SK-N-SH (cell line): ENCODE measurements around the gene JMJD6. TPM values are rescaled to one million over a fixed set of nuclear protein-coding genes. Genes with fewer than 3 reads are reported as not detected.

Experiments used
- CTCF ChIA-PET: fragments of 300-600, 350-600 bp; formaldehyde crosslinking; extraction: SDS; loops from one replicate; lab custom pipeline; 2021; lab: Yijun Ruan, JAX
- POLR2A ChIA-PET: fragments of 350-600 bp; sonication (Branson Sonifier 250); formaldehyde crosslinking; extraction: SDS; loops from one replicate; lab custom pipeline; 2020; ENCODE audit warnings: antibody characterized with exemption, inconsistent platforms; lab: Yijun Ruan, JAX
- DNase-seq: peaks from one replicate; pipeline ENCODE4 v3.0.0; 2012
- H2AFZ ChIP-seq: fragments of 200-600 bp; sonication (generic); 2 replicates; pipeline ENCODE4 v1.8.1; 2016; ENCODE audit warnings: antibody characterized with exemption, mild to moderate bottlenecking, low read depth
- H3F3A ChIP-seq: fragments of 200-600 bp; sonication (generic); replicated peaks from 2 replicates; pipeline ENCODE3; 2016; ENCODE audit warnings: antibody characterized with exemption, mild to moderate bottlenecking; ENCODE audit not compliant: insufficient read depth
- H3K27ac ChIP-seq, 2 experiments: fragments of 200-500 bp in 1 of 2; fragments of 200-600 bp in 1 of 2; sonication (Bioruptor generic) in 1 of 2; sonication (generic), shearing (Covaris generic) in 1 of 2; 2 replicates each; pipeline versions ENCODE4 v1.5.1 to v1.6.1; 2014 to 2016; ENCODE audit warnings: low read depth in 2 of 2, inconsistent platforms in 1 of 2, low read length in 1 of 2, mild to moderate bottlenecking in 1 of 2, mixed read lengths in 1 of 2
- H3K27me3 ChIP-seq: fragments of 200-600 bp; sonication (generic), shearing (Covaris generic); 2 replicates; pipeline ENCODE4 v1.6.1; 2016; ENCODE audit warnings: mixed run types; ENCODE audit not compliant: insufficient read depth
- H3K36me3 ChIP-seq, 2 experiments: fragments of 200-500 bp in 1 of 2; fragments of 200-600 bp in 1 of 2; sonication (Bioruptor generic) in 1 of 2; sonication (generic) in 1 of 2; replicated peaks in 1 of 2; 2 replicates each; pipeline versions ENCODE3 to v1.5.1; 2014 to 2016; ENCODE audit warnings: low read length in 1 of 2, mild to moderate bottlenecking in 1 of 2; ENCODE audit not compliant: insufficient read depth in 2 of 2, control insufficient read depth in 1 of 2
- H3K4me1 ChIP-seq, 2 experiments: fragments of 200-500 bp in 1 of 2; fragments of 200-600 bp in 1 of 2; sonication (Bioruptor generic) in 1 of 2; sonication (generic), shearing (Covaris generic) in 1 of 2; 2 replicates each; pipeline versions ENCODE4 v1.5.1 to v1.6.1; 2014 to 2016; ENCODE audit warnings: low read depth in 1 of 2, low read length in 1 of 2, mixed run types in 1 of 2; ENCODE audit not compliant: insufficient read depth in 2 of 2, control insufficient read depth in 1 of 2
- H3K4me2 ChIP-seq: fragments of 200-600 bp; sonication (generic), shearing (Covaris generic); 2 replicates; pipeline ENCODE4 v1.6.1; 2017; ENCODE audit warnings: mixed run types
- H3K4me3 ChIP-seq, 2 experiments: fragments of 200-500 bp in 1 of 2; fragments of 200-600 bp in 1 of 2; sonication (Bioruptor generic) in 1 of 2; sonication (generic), shearing (Covaris generic) in 1 of 2; 2 replicates each; pipeline versions ENCODE4 v1.5.1 to v1.8.1; 2014 to 2016; ENCODE audit warnings: low read depth in 2 of 2, inconsistent platforms in 1 of 2, low read length in 1 of 2, mild to moderate bottlenecking in 1 of 2, mixed read lengths in 1 of 2, moderate library complexity in 1 of 2
- H3K79me2 ChIP-seq: fragments of 200-600 bp; sonication (generic); 2 replicates; pipeline ENCODE4 v1.8.1; 2017; ENCODE audit warnings: mild to moderate bottlenecking; ENCODE audit not compliant: insufficient read depth
- H3K9ac ChIP-seq: fragments of 200-600 bp; sonication (generic); 2 replicates; pipeline ENCODE4 v1.6.1; 2017; ENCODE audit warnings: mixed run types
- H3K9me2 ChIP-seq: fragments of 200-600 bp; sonication (generic); 2 replicates; pipeline ENCODE4 v1.6.1; 2017; ENCODE audit warnings: mixed run types
- H3K9me3 ChIP-seq: fragments of 200-600 bp; sonication (generic); 2 replicates; pipeline ENCODE4 v1.6.1; 2017; ENCODE audit warnings: mixed run types, mild to moderate bottlenecking, moderate library complexity
- H4K20me1 ChIP-seq: fragments of 200-600 bp; sonication (generic); 2 replicates; pipeline ENCODE4 v1.6.1; 2017; ENCODE audit warnings: mild to moderate bottlenecking, mixed run types; ENCODE audit not compliant: insufficient read depth
- EZH2phosphoT487 ChIP-seq: fragments of 200-600 bp; sonication (generic); IDR thresholded peaks from 2 replicates; pipeline ENCODE4 v1.6.1; 2017; ENCODE audit warnings: low read depth, mixed run types, mild to moderate bottlenecking, antibody characterized with exemption, moderate library complexity, borderline replicate concordance
- FOXJ3 ChIP-seq: sonication (generic); formaldehyde crosslinking; IDR thresholded peaks from 2 replicates; pipeline ENCODE4 v1.5.1; 2020; ENCODE audit warnings: mild to moderate bottlenecking, missing genetic modification reagents
- MEF2A ChIP-seq: IDR thresholded peaks from 2 replicates; pipeline ENCODE4 v1.4.0; 2012; ENCODE audit warnings: low read depth, borderline replicate concordance
- NFIC ChIP-seq: IDR thresholded peaks from 2 replicates; pipeline ENCODE4 v1.4.0; 2012; ENCODE audit warnings: borderline replicate concordance
- RAD21 ChIP-seq: IDR thresholded peaks from 2 replicates; pipeline ENCODE4 v1.6.1; 2012; ENCODE audit warnings: mild to moderate bottlenecking, low read length
- RCOR1 ChIP-seq: fragments of 150-350 bp; IDR thresholded peaks from 2 replicates; pipeline ENCODE4 v1.6.1; 2017; ENCODE audit warnings: antibody characterized with exemption, low read length
- RFX5 ChIP-seq: IDR thresholded peaks from 2 replicates; pipeline ENCODE4 v1.6.1; 2012; ENCODE audit warnings: mild to moderate bottlenecking, improper control_type of control experiment, low read length
- SMC3 ChIP-seq: IDR thresholded peaks from 2 replicates; pipeline ENCODE4 v1.6.1; 2012; ENCODE audit warnings: low read depth, low read length, improper control_type of control experiment
- TAF1 ChIP-seq: IDR thresholded peaks from 2 replicates; pipeline ENCODE4 v1.6.1; 2012; ENCODE audit warnings: low read depth, mild to moderate bottlenecking, low read length, moderate library complexity, borderline replicate concordance
- USF1 ChIP-seq: IDR thresholded peaks from 2 replicates; pipeline ENCODE4 v1.4.0; 2012; ENCODE audit warnings: low read depth, borderline replicate concordance
- YY1 ChIP-seq: IDR thresholded peaks from 2 replicates; pipeline ENCODE4 v1.4.0; 2012; ENCODE audit warnings: low read depth, mild to moderate bottlenecking
- WGBS: methylation state at CpG from one replicate; pipeline ENCODE4 v1.1.6; 2017; ENCODE audit warnings: low lambda C conversion rate; 5-methylcytosine and 5-hydroxymethylcytosine counted together
- polyA plus RNA-seq, 3 experiments: library from polyadenylated mRNA; depleted of rRNA; stranded (reverse); fragments of >200 nt; gene quantifications; 2 replicates each; pipeline ENCODE4 v1.2.3, GENCODE V29; 2012
- TF ChIP-seq, protein P1 (sequence below): fragments of 200-600 bp; sonication (generic); IDR thresholded peaks from 2 replicates; pipeline ENCODE4 v1.6.1; 2017; ENCODE audit warnings: antibody characterized with exemption, mild to moderate bottlenecking, moderate library complexity

JMJD6 gene
- polyA plus RNA-seq, 1 of the 3 experiments (the other 2 are of a cell fraction) = 23.3 TPM

DNA sequence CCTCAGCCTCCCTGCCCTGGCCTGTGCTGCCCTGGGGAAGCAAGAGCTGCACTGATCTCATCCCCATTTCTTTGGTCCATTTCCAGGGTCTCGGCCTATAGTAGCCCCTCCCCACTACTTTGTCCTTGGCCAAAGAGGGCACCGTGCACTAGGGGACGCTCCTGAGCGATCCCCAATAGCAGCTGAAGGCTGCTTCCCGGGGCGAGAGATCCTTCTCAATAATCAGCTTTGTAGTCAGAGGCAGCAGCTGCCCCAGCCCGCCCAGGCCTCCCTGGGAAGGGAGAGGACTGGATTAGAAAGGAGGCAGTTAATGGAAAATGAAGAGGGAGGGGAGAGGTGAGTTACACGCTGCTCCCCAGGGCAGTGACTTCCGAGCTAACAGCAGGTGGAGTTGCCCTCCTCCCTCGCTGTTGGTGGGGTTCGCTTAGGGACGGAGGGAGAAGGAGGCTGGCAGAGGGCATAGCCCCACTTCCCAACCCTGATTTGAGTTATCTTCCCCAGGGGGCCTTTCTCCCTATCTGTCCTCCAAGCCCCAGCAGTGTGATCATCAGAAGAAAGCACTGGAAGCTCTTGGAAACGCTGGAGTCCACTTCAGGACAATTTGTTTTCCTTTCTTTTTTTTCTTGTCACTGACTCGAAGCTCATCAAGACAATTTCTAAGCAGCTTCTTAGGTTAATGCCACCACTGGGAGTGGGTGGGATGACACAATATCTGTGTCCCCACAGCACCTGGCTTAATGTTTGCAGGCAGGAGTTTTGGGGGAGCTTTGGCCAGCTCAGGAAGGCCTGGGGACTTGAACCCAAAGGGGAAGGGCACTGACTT, 18.2 kb downstream of the JMJD6 start:
- peaks cover 30% of the 10 kb centered on the region for H4K20me1 ChIP-seq
- peak overlapping the region; percentile 96 for H3K4me2 ChIP-seq
- no peaks in the 10 kb centered on the region for H3K9me3 ChIP-seq
- POLR2A ChIA-PET = interaction anchor here (1.1 to 1.6 kb wide), 2 partner anchors 18 to 35 kb away, joined by 3 to 4 read pairs; partner anchors contain the start of genes JMJD6 and METTL23
- CTCF ChIA-PET = interaction anchor here (0.7 to 14.3 kb wide), 10 partner anchors 11 to 348 kb away, joined by 3 to 255 read pairs (median 4); no protein-coding TSS in a partner anchor
- 93% methylated on average over 14 of the region's 14 CpGs for WGBS
- TF ChIP-seq RCOR1 (no peak), MEF2A (no peak), SMC3 (no peak), NFIC (no peak), USF1 (no peak), EZH2phosphoT487 (no peak), YY1 (no peak), TAF1 (no peak), RFX5 (no peak), RAD21 (no peak)
- TF ChIP-seq, protein P1, sequence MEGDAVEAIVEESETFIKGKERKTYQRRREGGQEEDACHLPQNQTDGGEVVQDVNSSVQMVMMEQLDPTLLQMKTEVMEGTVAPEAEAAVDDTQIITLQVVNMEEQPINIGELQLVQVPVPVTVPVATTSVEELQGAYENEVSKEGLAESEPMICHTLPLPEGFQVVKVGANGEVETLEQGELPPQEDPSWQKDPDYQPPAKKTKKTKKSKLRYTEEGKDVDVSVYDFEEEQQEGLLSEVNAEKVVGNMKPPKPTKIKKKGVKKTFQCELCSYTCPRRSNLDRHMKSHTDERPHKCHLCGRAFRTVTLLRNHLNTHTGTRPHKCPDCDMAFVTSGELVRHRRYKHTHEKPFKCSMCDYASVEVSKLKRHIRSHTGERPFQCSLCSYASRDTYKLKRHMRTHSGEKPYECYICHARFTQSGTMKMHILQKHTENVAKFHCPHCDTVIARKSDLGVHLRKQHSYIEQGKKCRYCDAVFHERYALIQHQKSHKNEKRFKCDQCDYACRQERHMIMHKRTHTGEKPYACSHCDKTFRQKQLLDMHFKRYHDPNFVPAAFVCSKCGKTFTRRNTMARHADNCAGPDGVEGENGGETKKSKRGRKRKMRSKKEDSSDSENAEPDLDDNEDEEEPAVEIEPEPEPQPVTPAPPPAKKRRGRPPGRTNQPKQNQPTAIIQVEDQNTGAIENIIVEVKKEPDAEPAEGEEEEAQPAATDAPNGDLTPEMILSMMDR = no peak
- H3K36me3 ChIP-seq = peaks cover 8% of the 10 kb centered on the region in 2 experiments
- no peaks in the 10 kb centered on the region for H3K9me2 ChIP-seq
- H3F3A ChIP-seq = peaks cover 38% of the 10 kb centered on the region
- peaks cover 94% of the 10 kb centered on the region for H3K79me2 ChIP-seq
- peak overlapping the region; percentile 88 to 95; a peak in 3 of 4 replicates for H3K27ac ChIP-seq
- peak; percentile 52 for DNase-seq
- peaks cover 14 to 33% of the 10 kb centered on the region in 2 experiments for H3K4me1 ChIP-seq
- H3K27me3 ChIP-seq = no peaks in the 10 kb centered on the region
- peak overlapping the region; percentile 85; the same call in 1 of the 2 replicates for H3K9ac ChIP-seq
- peak overlapping the region in 1 of 2 experiments; percentile 89; a peak in 1 of 4 replicates for H3K4me3 ChIP-seq
- H2AFZ ChIP-seq = no peak overlapping the region

DNA sequence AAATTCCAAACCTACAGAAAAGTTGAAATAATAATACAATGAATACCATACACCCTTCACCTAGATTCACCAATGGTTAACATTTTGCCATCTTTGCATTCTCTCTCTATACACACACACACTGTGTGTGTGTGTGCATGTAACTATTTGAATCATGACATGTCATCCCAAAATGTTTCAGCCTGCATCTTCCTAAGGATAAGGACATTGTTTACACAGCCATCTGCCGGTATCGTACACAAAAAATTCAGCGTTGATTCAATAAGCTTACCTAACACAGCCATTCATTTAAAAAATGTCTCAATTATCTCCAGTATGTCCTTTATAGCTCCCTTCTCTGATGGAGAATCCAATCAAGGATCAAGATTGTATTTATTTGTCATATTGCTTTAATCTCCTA, 19.6 kb downstream of the JMJD6 start:
- no peak overlapping the region for H3K4me2 ChIP-seq
- no peak for DNase-seq
- no peak overlapping the region for H3K27ac ChIP-seq
- peaks cover 16 to 34% of the 10 kb centered on the region in 2 experiments for H3K4me1 ChIP-seq
- peaks cover 37% of the 10 kb centered on the region for H3F3A ChIP-seq
- TF ChIP-seq FOXJ3 (CRISPR knock-in tag) = no peak
- TF ChIP-seq NFIC = no peak
- no peaks in the 10 kb centered on the region for H3K9me3 ChIP-seq
- H2AFZ ChIP-seq = no peak overlapping the region
- H4K20me1 ChIP-seq = peaks cover 42% of the 10 kb centered on the region
- ChIA-PET POLR2A (no interaction called here), CTCF (interaction anchor here (0.9 to 14.3 kb wide), 4 partner anchors 21 to 247 kb away, joined by 3 to 255 read pairs (median 3); no protein-coding TSS in a partner anchor)
- no peak overlapping the region for H3K4me3 ChIP-seq
- WGBS = 98% methylated on average over 3 of the region's 3 CpGs
- peaks cover 2 to 8% of the 10 kb centered on the region in 2 experiments for H3K36me3 ChIP-seq
- H3K9me2 ChIP-seq = no peaks in the 10 kb centered on the region
- no peaks in the 10 kb centered on the region for H3K27me3 ChIP-seq
- no peak overlapping the region for H3K9ac ChIP-seq
- peaks cover 94% of the 10 kb centered on the region for H3K79me2 ChIP-seq
